HepG2 (cell line): ENCODE data around the gene UBTD2. TPM values are rescaled to one million over a fixed set of nuclear protein-coding genes. Genes with fewer than 3 reads are reported as not detected.
A peak's percentile ranks its signal among the peaks of the same experiment; 100 is the strongest.

ENCODE experiments used
- CEBPZ ChIP-seq: IDR thresholded peaks from 2 replicates; pipeline ENCODE4 v1.6.1; 2012; ENCODE audit warnings: low read length, improper control_type of control experiment
- DZIP1 ChIP-seq: sonication (generic); formaldehyde crosslinking; IDR thresholded peaks from 2 replicates; pipeline ENCODE4 v1.5.0; 2020; ENCODE audit warnings: mild to moderate bottlenecking, missing genetic modification reagents
- E2F2 ChIP-seq: sonication (generic); formaldehyde crosslinking; IDR thresholded peaks from 2 replicates; pipeline ENCODE4 v1.4.0; 2020; ENCODE audit warnings: missing genetic modification reagents, borderline replicate concordance
- ELF1 ChIP-seq: sonication (generic); formaldehyde crosslinking; IDR thresholded peaks from 2 replicates; pipeline ENCODE4 v1.4.0; 2020; ENCODE audit warnings: missing genetic modification reagents
- EP300 ChIP-seq, 3 experiments: sonication (generic) in 1 of 3; formaldehyde crosslinking in 1 of 3; IDR thresholded peaks; 2 replicates each; pipeline versions ENCODE4 v1.5.1 to v1.6.1; 2011 to 2020; ENCODE audit warnings: low read depth in 2 of 3, low read length in 2 of 3, borderline replicate concordance in 1 of 3, improper control_type of control experiment in 1 of 3, mild to moderate bottlenecking in 1 of 3, missing genetic modification reagents in 1 of 3, moderate library complexity in 1 of 3
- FOSL1 ChIP-seq: sonication (generic); formaldehyde crosslinking; IDR thresholded peaks from 2 replicates; pipeline ENCODE4 v1.9.0; 2021; ENCODE audit warnings: missing genetic modification reagents, borderline replicate concordance
- GABPB1 ChIP-seq: IDR thresholded peaks from 2 replicates; pipeline ENCODE4 v1.6.1; 2016; ENCODE audit warnings: mild to moderate bottlenecking, missing genetic modification reagents, moderate library complexity, missing compliant biosample characterization
- KAT8 ChIP-seq: IDR thresholded peaks from 2 replicates; pipeline ENCODE4 v1.6.1; 2016; ENCODE audit warnings: missing genetic modification reagents, missing compliant biosample characterization
- MTERF4 ChIP-seq: sonication (generic); formaldehyde crosslinking; IDR thresholded peaks from 2 replicates; pipeline ENCODE4 v1.8.0; 2023; ENCODE audit warnings: mild to moderate bottlenecking, missing genetic modification reagents
- NCOA2 ChIP-seq: sonication (generic); formaldehyde crosslinking; IDR thresholded peaks from 2 replicates; pipeline ENCODE4 v1.8.0; 2022; ENCODE audit warnings: inconsistent platforms
- PHF5A ChIP-seq: IDR thresholded peaks from one replicate; pipeline ENCODE4 v1.6.1; 2018; ENCODE audit warnings: low read depth, missing genetic modification reagents; ENCODE audit not compliant: unreplicated experiment
- PITX1 ChIP-seq: sonication (generic); formaldehyde crosslinking; IDR thresholded peaks from 2 replicates; pipeline ENCODE4 v1.5.1; 2020; ENCODE audit warnings: mild to moderate bottlenecking, missing genetic modification reagents
- RELA ChIP-seq: sonication (generic); formaldehyde crosslinking; IDR thresholded peaks from 2 replicates; pipeline ENCODE4 v1.4.0; 2020; ENCODE audit warnings: missing genetic modification reagents
- SALL1 ChIP-seq: sonication (generic); formaldehyde crosslinking; IDR thresholded peaks from 2 replicates; pipeline ENCODE4 v1.8.0; 2022; ENCODE audit warnings: mild to moderate bottlenecking, missing genetic modification reagents
- SRSF1 ChIP-seq: fragments of 200-400 bp; formaldehyde crosslinking; optimal IDR thresholded peaks from 2 replicates; pipeline ENCODE3; 2017; ENCODE audit warnings: mild to moderate bottlenecking, low read depth, low read length, moderate library complexity
- TBX3 ChIP-seq: fragments of 450-650 bp; IDR thresholded peaks from 2 replicates; pipeline ENCODE4 v1.6.1; 2017; ENCODE audit warnings: antibody characterized with exemption, mild to moderate bottlenecking, inconsistent platforms, borderline replicate concordance
- TFDP1 ChIP-seq: IDR thresholded peaks from 2 replicates; pipeline ENCODE4 v1.6.1; 2016; ENCODE audit warnings: missing compliant biosample characterization, missing genetic modification reagents, borderline replicate concordance
- THYN1 ChIP-seq: sonication (generic); formaldehyde crosslinking; IDR thresholded peaks from 2 replicates; pipeline ENCODE4 v1.8.1; 2023; ENCODE audit warnings: low read depth, mild to moderate bottlenecking, moderate library complexity, missing genetic modification reagents, borderline replicate concordance
- ZNF446 ChIP-seq: sonication (generic); formaldehyde crosslinking; IDR thresholded peaks from 2 replicates; pipeline ENCODE4 v1.5.0; 2020; ENCODE audit warnings: mild to moderate bottlenecking, missing genetic modification reagents
- ZNF598 ChIP-seq: sonication (generic); formaldehyde crosslinking; IDR thresholded peaks from 2 replicates; pipeline ENCODE4 v1.5.1; 2020; ENCODE audit warnings: mild to moderate bottlenecking, missing genetic modification reagents, borderline replicate concordance
- polyA plus RNA-seq, 8 experiments: library from polyadenylated mRNA; depleted of rRNA in 3 of 8; stranded (reverse) in 7 of 8; unstranded in 1 of 8; fragments of >200 nt; fragmentation: Illumina TruSeq in 4 of 8; extraction: Trizol in 4 of 8; gene quantifications; 2 replicates each; pipeline versions ENCODE4 v1.2.1 to v1.2.3, GENCODE V29; 2011 to 2016; ENCODE audit warnings: low read depth in 4 of 8, missing spikeins in 1 of 8, mixed read lengths in 1 of 8; ENCODE audit not compliant: insufficient read depth in 1 of 8
- total RNA-seq, 5 experiments: library from RNA; depleted of rRNA; stranded (reverse); fragments of >200 nt; fragmentation: Illumina TruSeq; extraction: Trizol; gene quantifications; 2 replicates each; pipeline ENCODE4 v1.2.3, GENCODE V29; 2016; ENCODE audit warnings: low read depth in 1 of 5

Gene UBTD2
- total and polyA plus RNA-seq, 2 of the 13 experiments (the other 11 are each of a cell fraction or from before 2014, with no cell fraction given): 15.2 to 24.1 TPM

- TF ChIP-seq CEBPZ (no peak), NCOA2 (CRISPR knock-in tag) (peak; percentile 35; the same call in 1 of the 2 replicates), SRSF1 (no peak), E2F2 (CRISPR knock-in tag) (no peak), PHF5A (CRISPR knock-in tag) (peak; percentile 68), DZIP1 (CRISPR knock-in tag) (no peak), THYN1 (CRISPR knock-in tag) (no peak), KAT8 (CRISPR knock-in tag) (no peak), ZNF446 (CRISPR knock-in tag) (no peak), ELF1 (CRISPR knock-in tag) (peak; percentile 81), MTERF4 (no peak), ZNF598 (CRISPR knock-in tag) (no peak), FOSL1 (CRISPR knock-in tag) (no peak), SALL1 (CRISPR knock-in tag) (no peak), TFDP1 (CRISPR knock-in tag) (no peak), PITX1 (CRISPR knock-in tag) (peak; percentile 69; the same call in 1 of the 2 replicates), EP300 (IDR thresholded peaks at IDR 0.05; ENCODE audit: low read depth in 2 of 2, low read length in 2 of 2) (peak in 1 of 2 experiments; percentile 48; a peak in 1 of 4 replicates), EP300 (CRISPR knock-in tag; IDR thresholded peaks at IDR 0.05; ENCODE audit: borderline replicate concordance) (no peak), TBX3 (no peak), RELA (CRISPR knock-in tag) (no peak), GABPB1 (CRISPR knock-in tag) (no peak)
These were observed 48.3 kb downstream of the UBTD2 start (continued) for GRCh38 chr5:172235132-172235780.
